Right lung (tissue), 5 donors: ENCODE results near the gene TMEM198. TPM values are rescaled to one million over a fixed set of nuclear protein-coding genes. Genes with fewer than 3 reads are reported as not detected.
A peak's percentile ranks its signal among the peaks of the same experiment; 100 is the strongest.

Source experiments
- DNase-seq, 2 donors: peaks; one replicate each; pipeline ENCODE4 v3.0.0-alpha.2; 2013
- polyA plus RNA-seq, 5 donors: library from polyadenylated mRNA; unstranded; fragments of 120-200 nt; gene quantifications; one replicate each; pipeline versions ENCODE4 v1.2.1 to v1.2.3, GENCODE V29; 2013; ENCODE audit warnings: inconsistent platforms in 1 of 5, low replicate concordance in 1 of 5; ENCODE audit not compliant: insufficient read length in 5 of 5, insufficient read depth in 1 of 5

Gene TMEM198
- polyA plus RNA-seq, 5 donors, result 2.0 to 4.2 (median 2.6) TPM

- DNase-seq, result no peak
Measured at GRCh38 chr2:219525533-219526232, 18.1 kb upstream of the TMEM198 start.

- no peak for DNase-seq
Measured at GRCh38 chr2:219526320-219527075, 17.3 kb upstream of the TMEM198 start.

- DNase-seq, result no peak
Measured at GRCh38 chr2:219527076-219527394, 16.8 kb upstream of the TMEM198 start.

- no peak for DNase-seq
Measured at GRCh38 chr2:219527472-219527871, 16.4 kb upstream of the TMEM198 start.

GRCh38 chr2:219530048-219530963, 13.5 kb upstream of the TMEM198 start:
- DNase-seq, result peak; percentile 74 to 81

GRCh38 chr2:219531639-219532377, 12.0 kb upstream of the TMEM198 start:
- DNase-seq, result no peak

- no peak for DNase-seq
Measured at GRCh38 chr2:219532378-219532649, 11.5 kb upstream of the TMEM198 start.

- no peak for DNase-seq
Measured at GRCh38 chr2:219533930-219534661, 9.7 kb upstream of the TMEM198 start.

- no peak for DNase-seq
Measured at GRCh38 chr2:219536425-219536824, 7.4 kb upstream of the TMEM198 start.

- DNase-seq, result no peak
Measured at GRCh38 chr2:219536967-219537366, 6.9 kb upstream of the TMEM198 start.

GRCh38 chr2:219537657-219538488, 6.0 kb upstream of the TMEM198 start:
- DNase-seq, result peak in 1 of 2 donors; percentile 42

- DNase-seq, result peak; percentile 61 to 69
Measured at GRCh38 chr2:219538504-219538951, 5.3 kb upstream of the TMEM198 start.

- DNase-seq, result no peak
Measured at GRCh38 chr2:219538956-219539788, 4.7 kb upstream of the TMEM198 start.

GRCh38 chr2:219539926-219540678, 3.7 kb upstream of the TMEM198 start:
- DNase-seq, result no peak

- no peak for DNase-seq
Measured at GRCh38 chr2:219540784-219541504, 2.9 kb upstream of the TMEM198 start.

GRCh38 chr2:219541611-219542180, 2.1 kb upstream of the TMEM198 start:
- peak; percentile 75 for DNase-seq

GRCh38 chr2:219542931-219543595, 765 bp upstream of the TMEM198 start:
- DNase-seq, result no peak
